Measurements from ENCODE around the gene CELSR1. TPM values are rescaled to one million over a fixed set of nuclear protein-coding genes. Genes with fewer than 3 reads are reported as not detected.

Gene CELSR1
- total and polyA plus RNA-seq, 8 donors: 24.6 to 59.8 (median 33.3) TPM

DNA sequence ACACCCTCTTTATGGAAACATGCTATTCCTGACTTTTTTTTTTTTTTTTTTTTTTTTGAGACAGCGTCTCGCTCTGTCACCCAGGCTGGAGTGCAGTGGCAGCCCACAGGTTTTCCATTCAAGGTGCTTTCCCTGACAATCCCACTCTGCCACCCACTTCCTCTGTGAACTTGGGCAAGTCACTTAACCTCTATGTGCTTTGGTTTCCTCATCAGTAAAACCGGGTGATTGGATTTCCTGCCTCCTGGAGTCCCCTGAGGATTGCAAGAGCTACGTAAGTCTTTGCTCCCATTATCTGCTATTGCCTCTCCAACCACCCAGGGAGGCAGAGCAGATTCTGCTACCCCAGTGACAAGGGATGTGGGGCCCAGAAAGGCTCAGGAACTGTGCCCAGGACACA, 54.1 kb downstream of the CELSR1 start:
- no peak for TF ChIP-seq CTCF (IDR thresholded peaks at IDR 0.05)
- intact Hi-C loops (cut with DNase I): no loop called here
- no peaks in the 10 kb centered on the region for H3K36me3 ChIP-seq
- no peak overlapping the region for H3K27ac ChIP-seq
- DNase-seq (no peak), ATAC-seq (no peak)
- H3K4me1 ChIP-seq: no peaks in the 10 kb centered on the region
- no peak overlapping the region for H3K4me3 ChIP-seq
- H3K9me3 ChIP-seq: no peaks in the 10 kb centered on the region
- H3K27me3 ChIP-seq: no peaks in the 10 kb centered on the region

GRCh38 chr22:46482056-46482675, 55.3 kb downstream of the CELSR1 start:
- no peak for ATAC-seq
- TF ChIP-seq CTCF (IDR thresholded peaks at IDR 0.05): no peak
- no peaks in the 10 kb centered on the region for H3K9me3 ChIP-seq
- intact Hi-C loops (cut with DNase I): no loop called here
- no peaks in the 10 kb centered on the region for H3K27me3 ChIP-seq
- H3K36me3 ChIP-seq: no peaks in the 10 kb centered on the region
- H3K27ac ChIP-seq: no peak overlapping the region
- no peaks in the 10 kb centered on the region for H3K4me1 ChIP-seq
- DNase-seq: peak in 1 of 4 donors; percentile 47
- no peak overlapping the region for H3K4me3 ChIP-seq

- no peak overlapping the region for H3K4me3 ChIP-seq
- intact Hi-C loops (cut with DNase I): no loop called here
Observed at GRCh38 chr22:46481386-46481785, 56.0 kb downstream of the CELSR1 start.

DNA sequence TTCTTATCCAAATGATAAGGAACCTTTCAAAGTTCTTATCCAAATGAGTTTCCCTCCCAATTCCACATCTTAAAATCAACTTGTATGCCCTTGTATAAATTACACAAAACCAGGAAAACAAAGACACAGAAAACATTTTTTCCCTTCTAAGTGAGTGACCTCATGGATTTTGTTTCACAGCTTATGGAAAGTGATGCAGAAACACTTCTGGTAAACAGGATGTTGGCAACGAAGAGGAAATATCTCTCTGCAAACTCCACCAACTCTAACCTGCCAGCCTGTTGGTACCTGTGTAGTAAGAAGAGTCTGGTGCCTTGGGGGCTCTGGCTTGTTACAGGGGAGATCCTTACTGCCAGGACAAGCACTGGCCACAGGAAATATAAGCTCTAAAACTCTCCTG, 57.0 kb downstream of the CELSR1 start:
- Histone ChIP-seq H3K27ac (no peak overlapping the region), H3K4me1 (no peaks in the 10 kb centered on the region), H3K36me3 (no peaks in the 10 kb centered on the region), H3K9me3 (no peaks in the 10 kb centered on the region), H3K4me3 (no peak overlapping the region), H3K27me3 (no peaks in the 10 kb centered on the region)
- DNase-seq (no peak), ATAC-seq (no peak)
- intact Hi-C loops (cut with DNase I): no loop called here
- TF ChIP-seq CTCF (IDR thresholded peaks at IDR 0.05): no peak

More at GRCh38 chr22:46481386-46481785, 56.0 kb downstream of the CELSR1 start:
- no peak for TF ChIP-seq CTCF (IDR thresholded peaks at IDR 0.05)
- ATAC-seq (no peak), DNase-seq (peak in 1 of 4 donors; percentile 40)
- no peaks in the 10 kb centered on the region for H3K27me3 ChIP-seq
- H3K4me1 ChIP-seq: no peaks in the 10 kb centered on the region
- no peaks in the 10 kb centered on the region for H3K36me3 ChIP-seq
- no peaks in the 10 kb centered on the region for H3K9me3 ChIP-seq
- H3K27ac ChIP-seq: no peak overlapping the region

DNA sequence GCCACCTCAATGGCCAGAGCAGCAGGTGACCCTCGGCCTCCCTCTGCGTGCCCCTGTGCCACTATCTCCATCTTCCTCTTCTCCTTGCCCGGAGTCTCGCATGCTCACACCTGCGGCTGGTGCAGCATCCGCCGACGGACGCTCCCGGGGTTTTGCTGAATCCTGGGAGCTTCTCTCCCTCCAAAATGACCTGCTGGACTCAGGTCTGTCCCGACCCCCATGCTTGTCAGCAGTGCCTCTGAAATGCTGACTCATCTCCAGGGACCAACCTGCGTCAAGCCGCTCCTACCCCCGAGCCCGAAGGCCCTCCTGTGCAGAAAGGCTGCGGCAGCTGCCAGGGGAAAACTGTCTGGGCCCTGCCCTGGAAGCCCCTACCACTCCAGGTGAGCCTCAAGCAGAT, 58.4 kb downstream of the CELSR1 start:
- Histone ChIP-seq H3K36me3 (no peaks in the 10 kb centered on the region), H3K27me3 (peaks cover 0 to 3% of the 10 kb centered on the region in 2 donors), H3K9me3 (no peaks in the 10 kb centered on the region), H3K4me1 (no peaks in the 10 kb centered on the region), H3K4me3 (no peak overlapping the region), H3K27ac (no peak overlapping the region)
- intact Hi-C loops (cut with DNase I): no loop called here
- no peak for DNase-seq
- no peak for ATAC-seq
- no peak for TF ChIP-seq CTCF (IDR thresholded peaks at IDR 0.05)

Data from left lung (tissue), 10 donors.